ENCODE measurements around the gene NAB1.
A peak's percentile ranks its signal among the peaks of the same experiment; 100 is the strongest.

The NAB1 gene

GRCh38 chr2:190634381-190634780 is 14.5 kb upstream of the NAB1 start:
- Histone ChIP-seq H3K27ac (no peak overlapping the region), H3K4me3 (no peak overlapping the region)
- no peak for TF ChIP-seq CTCF (IDR thresholded peaks at IDR 0.05)
- DNase-seq (ENCODE audit: low spot score) = no peak

GRCh38 chr2:190635781-190636180 is 13.1 kb upstream of the NAB1 start:
- Histone ChIP-seq H3K27ac (peak overlapping the region; percentile 49 to 89), H3K4me3 (no peak overlapping the region)
- DNase-seq (ENCODE audit: low spot score) = no peak
- no peak for TF ChIP-seq CTCF (IDR thresholded peaks at IDR 0.05)

GRCh38 chr2:190636361-190636760 is 12.5 kb upstream of the NAB1 start:
- no peak overlapping the region for H3K4me3 ChIP-seq
- no peak for DNase-seq (ENCODE audit: low spot score)
- peak overlapping the region; percentile 49 to 89 for H3K27ac ChIP-seq
- no peak for TF ChIP-seq CTCF (IDR thresholded peaks at IDR 0.05)

- no peak for TF ChIP-seq CTCF (IDR thresholded peaks at IDR 0.05)
- peak overlapping the region; percentile 49 to 89 for H3K27ac ChIP-seq
- DNase-seq (ENCODE audit: low spot score) = no peak
- no peak overlapping the region for H3K4me3 ChIP-seq
These were observed 11.6 kb upstream of the NAB1 start for GRCh38 chr2:190637281-190637734.

GRCh38 chr2:190637903-190638618 is 10.8 kb upstream of the NAB1 start:
- H3K27ac ChIP-seq = peak overlapping the region; percentile 49 to 89
- no peak for DNase-seq (ENCODE audit: low spot score)
- TF ChIP-seq CTCF (IDR thresholded peaks at IDR 0.05) = no peak

GRCh38 chr2:190640117-190640516 is 8.8 kb upstream of the NAB1 start:
- H3K4me3 ChIP-seq = no peak overlapping the region
- TF ChIP-seq CTCF (IDR thresholded peaks at IDR 0.05) = no peak
- H3K27ac ChIP-seq = no peak overlapping the region
- no peak for DNase-seq (ENCODE audit: low spot score)

More at GRCh38 chr2:190637903-190638618, 10.8 kb upstream of the NAB1 start:
- no peak overlapping the region for H3K4me3 ChIP-seq

- Histone ChIP-seq H3K27ac (peak overlapping the region; percentile 29 to 83), H3K4me3 (peak overlapping the region; percentile 49)
- DNase-seq (ENCODE audit: low spot score) = no peak
- no peak for TF ChIP-seq CTCF (IDR thresholded peaks at IDR 0.05)
These were observed 7.4 kb upstream of the NAB1 start for GRCh38 chr2:190641469-190641868.

All from coronary artery (tissue), 2 donors.